ENCODE measurements around the gene CCDC178.

DNA sequence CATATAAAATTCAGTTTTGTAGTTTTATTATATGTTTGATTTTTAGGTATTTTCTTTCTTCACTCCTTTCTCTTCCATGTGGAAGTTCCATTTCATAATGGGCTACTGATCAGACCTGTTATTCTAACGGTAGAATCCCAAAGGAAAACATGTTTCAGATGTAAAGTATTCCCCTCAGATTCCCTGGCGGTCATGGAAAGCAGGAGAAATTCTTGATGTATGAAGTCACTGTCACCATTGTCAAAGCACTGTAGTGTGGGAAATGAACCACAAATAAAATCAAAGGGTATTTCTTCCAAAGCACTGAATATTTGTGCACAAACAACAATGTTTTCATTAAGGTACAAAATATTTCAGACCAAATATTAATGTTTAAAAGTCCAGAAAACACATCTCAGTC lies 430.4 kb downstream of the CCDC178 start:
- no peak for TF ChIP-seq POLR2AphosphoS5 (IDR thresholded peaks at IDR 0.05; ENCODE audit: borderline replicate concordance, low read depth, low read length)
- no peak for TF ChIP-seq EZH2 (IDR thresholded peaks at IDR 0.05)
- TF ChIP-seq FOXP2 (optimal IDR thresholded peaks at IDR 0.05; ENCODE audit: control extremely low read depth, extremely low read length, insufficient read depth) = no peak

Measured in SK-N-MC (cell line).